ENCODE data around the gene KLF3. TPM values are rescaled to one million over a fixed set of nuclear protein-coding genes. Genes with fewer than 3 reads are reported as not detected.
A peak's percentile ranks its signal among the peaks of the same experiment; 100 is the strongest.

The KLF3 gene
- total RNA-seq, 2 donors from 2014 or later: 50.7 to 53.9 TPM

- no peak for DNase-seq (ENCODE audit: low spot score)
- intact Hi-C loops (cut with DNase I): no loop called here
These were observed 59.9 kb downstream of the KLF3 start for GRCh38 chr4:38723726-38724474.

GRCh38 chr4:38724475-38724808 is 60.4 kb downstream of the KLF3 start:
- intact Hi-C loops (cut with DNase I): no loop called here
- DNase-seq (ENCODE audit: low spot score): no peak

GRCh38 chr4:38728631-38729141 is 64.7 kb downstream of the KLF3 start:
- intact Hi-C loops (cut with DNase I): no loop called here

GRCh38 chr4:38730493-38730829 is 66.5 kb downstream of the KLF3 start:
- DNase-seq (ENCODE audit: low spot score): no peak

More at GRCh38 chr4:38728631-38729141, 64.7 kb downstream of the KLF3 start:
- DNase-seq (ENCODE audit: low spot score): no peak

GRCh38 chr4:38730830-38731646 is 67.0 kb downstream of the KLF3 start:
- DNase-seq (ENCODE audit: low spot score): peak; percentile 95
- intact Hi-C loops (cut with DNase I): loop anchor here (2.0 to 5.0 kb wide), 4 partner anchors 552 to 664 kb away; no protein-coding TSS in a partner anchor

More at GRCh38 chr4:38730493-38730829, 66.5 kb downstream of the KLF3 start:
- intact Hi-C loops (cut with DNase I): loop anchor here (2.0 to 5.0 kb wide), 4 partner anchors 552 to 663 kb away; no protein-coding TSS in a partner anchor

- intact Hi-C loops (cut with DNase I): loop anchor here (5.0 kb wide), 3 partner anchors 556 to 666 kb away; no protein-coding TSS in a partner anchor
These were observed 69.7 kb downstream of the KLF3 start for GRCh38 chr4:38733663-38734062.

GRCh38 chr4:38734446-38734845 is 70.4 kb downstream of the KLF3 start:
- intact Hi-C loops (cut with DNase I): loop anchor here (5.0 kb wide), 3 partner anchors 557 to 667 kb away; no protein-coding TSS in a partner anchor
- DNase-seq (ENCODE audit: low spot score): no peak

More at GRCh38 chr4:38733663-38734062, 69.7 kb downstream of the KLF3 start:
- DNase-seq (ENCODE audit: low spot score): no peak

- intact Hi-C loops (cut with DNase I): loop anchor here (5.0 kb wide), 3 partner anchors 558 to 668 kb away; no protein-coding TSS in a partner anchor
- DNase-seq (ENCODE audit: low spot score): no peak
These were observed 70.9 kb downstream of the KLF3 start for GRCh38 chr4:38734911-38735310.

- intact Hi-C loops (cut with DNase I): no loop called here
- DNase-seq (ENCODE audit: low spot score): no peak
These were observed 71.9 kb downstream of the KLF3 start for GRCh38 chr4:38735870-38736269.

GRCh38 chr4:38738940-38739803 is 75.2 kb downstream of the KLF3 start:
- DNase-seq (ENCODE audit: low spot score): no peak
- intact Hi-C loops (cut with DNase I): no loop called here

- no peak for DNase-seq (ENCODE audit: low spot score)
- intact Hi-C loops (cut with DNase I): no loop called here
These were observed 76.3 kb downstream of the KLF3 start for GRCh38 chr4:38740303-38740702.

GRCh38 chr4:38743866-38744265 is 79.9 kb downstream of the KLF3 start:
- DNase-seq (ENCODE audit: low spot score): no peak
- intact Hi-C loops (cut with DNase I): no loop called here

GRCh38 chr4:38745881-38746280 is 81.9 kb downstream of the KLF3 start:
- intact Hi-C loops (cut with DNase I): no loop called here
- DNase-seq (ENCODE audit: low spot score): peak; percentile 40

GRCh38 chr4:38747629-38748028 is 83.6 kb downstream of the KLF3 start:
- intact Hi-C loops (cut with DNase I): no loop called here
- peak; percentile 26 for DNase-seq (ENCODE audit: low spot score)

- DNase-seq (ENCODE audit: low spot score): no peak
- intact Hi-C loops (cut with DNase I): no loop called here
These were observed 85.3 kb downstream of the KLF3 start for GRCh38 chr4:38749336-38749735.

All from posterior vena cava (tissue), 2 donors.